Endometrium (tissue), 2 donors: ENCODE measurements around the gene C19orf12.
"Not testable (repeated sequence)": the region's sequence is repeated elsewhere in the genome, so short reads cannot be mapped to it uniquely, and the experiment has no call there.

ENCODE experiments used
- FAIRE-seq: peaks from 2 replicates; lab custom pipeline; 2012; peaks lifted over from hg19 to GRCh38; lab: Jason Lieb, UNC
- donor health status: control.
- donor health status: control.

Gene C19orf12

DNA sequence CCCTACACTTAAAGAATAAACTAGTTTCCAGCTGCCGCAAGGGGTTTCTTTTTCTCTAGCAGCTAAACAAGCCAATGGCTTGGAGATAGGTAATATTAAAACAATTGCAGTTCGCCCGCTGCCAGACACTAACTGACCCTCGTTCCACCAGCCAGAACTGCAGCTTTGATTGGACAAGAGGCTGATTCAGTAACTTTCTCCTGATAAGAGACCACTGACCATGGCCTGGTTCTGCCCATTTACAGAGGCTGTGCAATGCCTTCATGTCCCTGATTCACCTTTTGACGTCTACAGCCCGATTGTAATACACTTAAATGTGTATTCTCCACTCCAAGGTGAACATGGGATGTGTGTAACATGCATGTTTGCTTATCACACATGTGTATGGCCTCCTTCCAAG is 12.8 kb upstream of the C19orf12 start:
- no peak for FAIRE-seq

DNA sequence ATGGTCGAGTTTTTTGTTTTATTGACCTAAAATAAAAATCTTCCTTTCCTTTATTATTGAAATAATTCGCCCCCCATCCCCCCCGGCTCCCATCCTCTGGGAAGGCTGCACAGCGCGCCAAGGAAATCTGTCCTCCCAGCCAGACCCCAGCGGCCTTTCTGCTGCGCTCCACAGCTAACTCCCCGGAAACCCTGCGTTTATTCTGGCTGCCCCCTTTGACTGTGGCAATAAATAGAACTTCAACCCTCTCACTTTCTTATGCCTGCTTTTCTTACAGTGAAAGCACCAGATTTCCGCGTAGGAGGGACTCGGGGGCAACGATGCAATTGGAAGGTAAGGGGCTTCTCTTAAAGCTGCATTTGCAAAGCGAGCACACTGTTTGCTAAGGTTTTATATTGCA is 9.7 kb upstream of the C19orf12 start:
- no peak for FAIRE-seq

DNA sequence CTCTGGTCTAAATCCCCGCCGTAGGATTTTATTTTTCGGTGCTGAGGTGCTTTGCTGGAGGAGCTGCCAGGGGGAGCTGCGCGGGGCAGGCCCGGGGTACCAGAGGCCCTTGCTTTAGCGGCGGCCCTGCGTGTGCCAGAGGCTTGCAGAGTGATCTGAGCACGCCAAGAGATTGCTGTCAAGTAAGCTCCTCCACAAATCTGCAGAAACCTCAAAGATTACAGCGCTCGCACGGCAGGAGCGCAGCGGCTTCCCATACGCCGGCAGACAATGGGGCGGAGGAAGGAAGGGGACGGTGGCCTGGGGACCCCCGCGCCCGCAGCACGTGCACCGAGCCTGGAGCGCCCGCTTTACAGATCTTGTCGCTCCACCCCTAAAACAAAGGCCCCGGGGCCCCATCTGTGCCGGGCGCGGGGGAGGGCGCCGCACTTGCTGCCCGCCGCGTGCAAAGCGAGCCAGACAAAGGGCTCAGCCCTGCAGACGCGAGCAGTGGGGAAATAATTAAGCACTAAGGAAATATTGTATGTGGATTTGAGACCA is 9.1 kb upstream of the C19orf12 start:
- no peak for FAIRE-seq

DNA sequence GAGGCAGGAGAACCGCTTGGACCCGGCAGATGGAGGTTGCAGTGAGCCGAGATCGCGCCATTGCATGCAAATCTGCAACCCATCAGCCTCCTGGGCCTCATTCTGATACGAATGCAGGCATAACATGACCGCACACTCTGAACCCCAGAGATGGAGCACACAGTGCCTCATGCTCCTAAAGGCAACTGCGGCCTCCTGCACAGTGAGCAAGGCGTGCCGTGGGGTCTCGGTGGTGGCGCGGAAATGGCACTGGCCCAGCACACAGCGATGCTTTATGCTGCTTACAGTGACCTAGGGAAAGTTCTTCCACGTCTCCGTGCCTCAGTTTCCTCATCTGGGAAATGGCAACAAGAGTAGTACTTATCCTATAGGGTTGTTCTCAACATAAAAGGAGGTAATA is 2.0 kb upstream of the C19orf12 start:
- no peak for FAIRE-seq

DNA sequence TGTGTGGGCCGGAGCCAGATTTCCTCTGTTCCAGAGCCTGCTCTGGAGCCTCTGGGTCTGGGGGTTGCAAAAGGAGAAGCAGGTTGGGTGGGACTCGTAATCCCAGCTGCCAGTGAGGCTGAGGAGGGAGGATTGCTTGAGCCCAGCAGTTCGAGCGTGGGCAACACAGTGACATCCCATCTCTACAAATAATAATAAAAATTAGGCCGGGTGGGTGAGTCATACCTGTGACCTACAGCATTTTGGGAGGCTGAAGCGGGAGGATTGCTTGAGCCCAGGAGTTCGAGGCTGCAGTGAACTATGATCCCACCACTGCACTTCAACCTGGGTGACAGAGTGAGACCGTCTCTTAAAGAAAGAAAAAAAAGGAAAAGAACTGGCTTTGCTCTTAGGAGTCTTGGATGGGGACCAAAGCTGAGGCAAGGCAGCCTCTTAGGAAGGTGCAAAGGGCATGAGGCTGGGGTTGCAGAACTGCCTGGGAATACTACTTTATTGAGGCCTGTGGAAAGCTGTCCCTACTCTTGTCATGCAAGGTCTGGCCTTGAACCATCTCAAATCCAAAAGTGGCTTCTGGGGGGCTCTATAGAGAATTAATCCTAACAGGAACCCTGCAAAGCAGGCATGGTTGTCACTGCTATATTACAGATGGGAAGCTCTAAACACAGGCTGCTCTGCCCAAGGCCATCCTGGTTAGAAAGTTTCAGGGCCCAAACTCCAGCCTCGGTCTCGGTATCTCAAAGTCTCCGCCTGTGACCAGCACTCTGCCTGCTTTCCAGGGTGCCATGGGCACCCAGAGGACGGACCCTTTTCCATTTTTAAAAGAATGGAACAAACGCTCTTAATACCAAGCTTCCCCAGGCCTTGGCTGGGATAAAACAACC is 880 bp upstream of the C19orf12 start:
- FAIRE-seq = no peak

DNA sequence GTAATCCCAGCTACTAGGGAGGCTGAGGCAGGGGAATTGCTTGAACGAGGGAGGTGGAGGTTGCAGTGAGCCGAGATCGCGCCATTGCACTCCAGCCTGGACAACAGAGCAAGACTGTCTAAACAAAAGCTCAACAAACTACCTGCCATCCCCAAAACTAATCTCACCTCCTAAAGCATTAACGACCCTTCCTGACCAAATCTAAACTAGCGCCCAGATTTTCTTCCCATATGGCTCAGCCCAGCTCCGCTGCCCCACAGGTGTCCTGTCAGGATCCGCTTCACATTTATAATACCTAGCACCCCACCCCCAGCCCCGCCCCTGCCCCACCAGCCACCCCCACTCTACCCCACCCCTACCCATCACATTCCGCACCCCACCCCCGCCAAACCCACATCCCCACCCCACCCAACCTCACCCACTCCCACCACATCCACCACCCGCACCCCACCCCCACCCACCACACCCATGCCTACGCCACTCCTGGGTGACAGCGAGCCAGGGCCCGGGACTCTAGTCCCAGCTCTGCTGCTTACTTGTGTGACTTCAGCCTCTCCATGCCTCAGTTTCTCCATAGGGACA is 599 bp downstream of the C19orf12 start:
- FAIRE-seq = no peak

DNA sequence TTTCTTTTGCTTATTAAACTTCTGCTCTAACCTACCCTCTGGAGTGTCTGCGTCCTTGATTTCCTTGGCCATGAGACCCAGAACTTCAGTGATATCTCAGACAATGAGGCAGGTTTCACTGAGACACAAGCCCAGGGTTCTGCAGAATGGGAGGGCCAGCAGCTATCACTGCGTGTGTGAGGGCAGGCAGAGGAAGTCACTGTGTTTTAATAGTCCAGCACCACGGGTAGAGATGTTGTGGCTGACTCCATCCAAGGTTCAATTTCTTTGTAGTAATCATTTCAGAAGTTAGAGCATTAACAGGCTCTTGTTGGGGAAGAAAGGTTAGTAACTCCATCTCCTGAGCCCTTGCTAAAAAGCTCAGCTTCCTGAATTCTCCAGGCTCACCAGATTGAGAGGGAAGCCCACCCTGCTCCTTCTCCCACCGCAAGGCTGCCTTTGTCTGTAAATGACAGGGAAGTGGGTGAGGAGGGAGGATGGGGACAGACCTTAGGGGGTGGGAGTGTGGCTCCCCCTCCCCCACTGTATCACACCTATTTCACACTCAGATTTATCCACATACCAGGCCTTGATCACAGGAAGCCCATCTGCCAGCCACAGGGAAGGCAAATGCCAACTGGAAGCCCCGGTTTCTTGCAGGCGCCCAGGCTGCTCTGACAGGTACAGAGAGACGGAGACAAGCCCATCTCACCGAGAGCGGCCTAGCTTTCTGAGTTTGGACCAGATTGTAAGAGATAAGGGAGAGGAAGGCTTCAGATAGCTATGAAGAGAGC is 2.1 kb downstream of the C19orf12 start:
- no peak for FAIRE-seq

DNA sequence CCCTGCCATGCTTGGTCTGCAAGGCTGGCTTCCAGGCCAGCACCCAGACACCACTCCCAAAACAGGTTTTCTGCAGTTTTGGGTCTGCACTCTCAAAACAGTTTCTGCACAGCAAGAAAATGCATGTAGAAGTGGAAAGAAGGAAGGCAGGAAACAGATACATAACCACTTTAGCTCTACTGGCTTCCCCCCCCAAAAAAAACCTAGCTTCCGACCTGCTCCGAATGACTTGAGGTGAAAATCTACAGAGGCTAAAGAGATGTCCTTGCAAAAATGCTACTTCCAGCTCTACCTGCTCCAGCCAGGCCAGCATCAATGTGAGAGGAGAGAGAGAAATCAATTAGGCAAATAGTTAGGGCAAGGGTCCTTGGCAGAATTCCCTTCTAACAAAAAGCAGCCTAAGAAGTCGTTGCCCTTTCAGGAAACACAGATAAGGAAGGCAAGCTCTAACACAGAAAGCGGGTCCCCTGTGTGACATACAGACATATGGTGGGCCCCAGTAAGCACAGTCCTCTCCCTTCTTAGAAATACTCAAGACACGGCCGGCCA is 3.4 kb downstream of the C19orf12 start:
- no peak for FAIRE-seq

DNA sequence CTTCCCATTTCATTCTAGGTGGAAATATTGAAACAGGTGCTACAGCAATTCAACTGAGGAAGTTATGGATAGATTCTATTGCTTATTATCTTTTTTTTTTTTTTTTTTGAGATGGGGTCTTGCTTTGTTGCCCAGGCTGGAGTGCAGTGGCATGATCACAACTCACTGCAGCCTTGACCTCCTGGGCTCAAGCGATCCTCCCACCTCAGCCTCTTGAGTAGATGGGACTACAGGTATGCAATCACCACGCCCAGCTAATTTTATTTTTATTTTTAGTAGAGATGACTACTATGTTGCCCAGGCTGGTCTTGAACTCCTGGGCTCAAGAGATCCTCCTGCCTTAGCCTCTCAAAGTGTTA is 5.6 kb downstream of the C19orf12 start:
- not testable (repeated sequence) for FAIRE-seq

DNA sequence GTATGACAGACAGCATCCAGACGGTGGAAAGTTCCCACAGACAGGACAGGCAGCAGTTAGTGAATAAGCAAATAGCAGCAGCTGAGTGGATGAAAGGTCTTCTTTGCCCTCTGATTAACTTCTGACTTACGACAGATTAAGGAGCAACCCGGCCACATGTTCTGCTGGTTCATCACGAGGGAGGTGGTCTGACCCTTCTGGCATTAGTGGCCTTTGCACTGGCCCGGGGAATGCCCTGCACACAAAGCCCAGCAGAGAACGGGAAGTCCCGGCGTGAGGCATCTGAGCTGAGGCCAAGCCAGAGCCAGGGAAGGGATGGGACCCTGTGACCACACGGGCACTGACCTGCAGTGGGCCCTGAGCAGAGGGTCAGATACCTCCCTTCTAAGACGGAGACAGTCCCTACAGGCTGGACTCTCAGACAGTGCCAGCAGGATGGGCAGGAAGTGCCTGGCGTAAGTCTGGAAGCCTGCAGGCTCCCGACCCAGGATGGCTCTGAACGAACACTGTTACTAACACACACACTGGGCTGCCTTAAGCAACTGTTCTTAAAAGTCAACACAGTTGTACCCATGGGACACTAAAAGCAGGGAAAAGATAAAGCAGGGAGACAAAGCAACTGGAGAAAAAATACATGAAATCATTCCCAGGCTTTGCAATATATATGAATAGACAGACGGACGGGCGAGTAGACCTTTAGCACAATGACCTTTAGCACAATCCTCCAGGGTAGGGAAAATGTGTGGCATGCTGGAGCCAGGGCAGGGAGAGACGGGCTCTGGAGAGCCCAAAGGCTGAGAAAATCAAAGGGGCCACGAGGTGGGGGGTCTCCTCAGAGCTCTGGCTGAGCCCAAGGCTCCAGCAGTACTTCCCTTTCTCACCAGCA is 6.3 kb downstream of the C19orf12 start:
- no peak for FAIRE-seq

DNA sequence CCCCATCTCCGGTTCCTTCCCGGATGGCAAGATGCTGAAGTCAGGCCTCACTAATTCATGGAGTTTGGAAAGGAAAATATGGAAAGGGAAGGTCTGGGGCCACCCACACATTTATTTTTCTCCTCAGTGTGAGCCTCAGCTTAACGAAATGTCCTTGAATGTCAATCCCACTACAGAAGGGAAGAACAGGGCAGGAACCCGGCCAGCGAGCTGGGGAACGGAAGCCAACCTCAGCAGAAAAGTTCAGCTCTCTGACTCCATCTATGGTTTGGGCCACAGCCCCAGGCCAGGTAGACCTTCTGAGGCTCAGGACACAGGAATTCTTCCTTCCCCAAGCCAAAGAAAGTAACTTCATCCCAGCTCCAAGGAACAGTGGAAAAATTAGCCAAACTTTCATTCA is 8.4 kb downstream of the C19orf12 start:
- FAIRE-seq = no peak

DNA sequence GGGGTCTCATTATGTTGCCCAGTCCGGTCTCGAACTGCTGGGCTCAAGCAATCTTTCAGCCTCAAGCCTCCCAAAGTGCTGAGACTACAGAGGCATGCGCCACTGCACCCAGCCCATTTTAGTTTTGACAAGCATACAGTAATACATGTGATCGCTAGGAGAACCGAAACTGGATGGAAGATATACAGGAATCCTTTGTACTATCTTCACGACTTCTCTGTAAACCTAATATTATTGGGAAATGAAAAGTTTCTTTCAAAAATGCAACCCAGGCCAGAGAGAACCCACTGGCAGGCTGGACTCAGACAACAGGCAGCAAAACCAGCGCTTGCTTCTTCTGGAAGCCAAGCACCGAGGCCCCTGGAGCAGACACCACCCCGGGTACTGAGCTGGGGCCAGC is 9.4 kb downstream of the C19orf12 start:
- no peak for FAIRE-seq

DNA sequence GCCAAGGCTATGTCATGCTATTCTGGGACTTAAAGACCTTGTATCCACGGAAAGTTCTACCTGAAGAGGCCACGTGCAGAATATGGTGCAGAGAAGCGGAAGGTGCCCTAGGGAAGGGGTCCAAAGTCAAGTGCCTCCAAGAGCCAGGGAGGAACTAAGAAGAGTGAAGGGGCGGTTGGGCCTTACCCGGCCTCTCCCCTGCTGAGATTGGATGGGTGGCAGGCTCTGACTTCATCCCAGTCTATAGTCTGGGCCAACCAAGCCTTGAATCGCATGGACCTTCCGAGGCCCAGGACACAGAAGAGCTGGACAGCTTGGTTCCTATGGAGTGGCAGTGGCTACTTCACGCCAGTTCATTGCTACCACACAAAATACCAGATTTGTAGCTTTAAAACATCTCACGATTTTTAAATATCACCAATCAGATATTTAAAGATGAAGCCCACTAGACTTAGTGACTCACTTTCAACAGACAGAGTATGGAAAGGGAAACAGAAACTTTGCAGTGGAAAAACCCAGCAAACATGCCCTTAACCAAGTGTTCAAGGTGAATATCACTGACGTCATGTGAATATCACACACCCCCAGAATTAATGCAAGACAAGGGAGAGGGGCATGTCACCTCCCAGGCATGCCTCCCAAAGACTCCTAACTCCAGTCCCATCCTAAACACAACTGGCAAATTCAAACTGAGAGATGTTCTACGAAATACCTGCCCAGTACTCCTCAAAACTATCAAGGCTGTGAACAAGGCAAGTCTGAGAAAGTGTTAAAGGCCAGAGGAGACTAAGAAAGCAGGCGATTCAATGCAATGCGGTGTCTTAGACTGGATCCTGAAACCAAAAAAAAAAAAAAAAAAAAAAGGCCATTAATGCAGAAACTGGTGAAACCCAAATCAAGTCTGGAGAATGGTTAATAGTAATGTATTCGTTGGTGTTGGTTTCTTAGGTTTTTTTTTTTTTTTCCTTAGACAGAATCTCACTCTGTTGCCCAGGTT is 10.2 kb downstream of the C19orf12 start:
- no peak for FAIRE-seq

DNA sequence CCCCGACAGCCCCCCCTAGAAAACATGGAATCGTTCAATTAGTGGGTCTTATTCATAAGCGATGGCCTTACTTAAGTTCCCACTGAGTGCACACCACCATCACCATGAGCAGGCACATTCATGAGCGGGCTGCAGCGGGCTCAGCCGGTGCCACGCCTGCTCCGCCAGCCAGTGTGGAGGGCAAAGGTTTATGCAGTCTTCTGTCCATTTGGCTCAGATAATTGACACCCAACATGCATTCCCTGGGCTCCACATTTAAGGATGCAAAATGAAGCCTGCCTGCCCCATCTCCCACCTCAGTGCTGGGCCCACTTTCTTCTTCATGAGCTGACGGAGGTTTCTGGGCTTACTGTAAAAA is 12.1 kb downstream of the C19orf12 start:
- no peak for FAIRE-seq

DNA sequence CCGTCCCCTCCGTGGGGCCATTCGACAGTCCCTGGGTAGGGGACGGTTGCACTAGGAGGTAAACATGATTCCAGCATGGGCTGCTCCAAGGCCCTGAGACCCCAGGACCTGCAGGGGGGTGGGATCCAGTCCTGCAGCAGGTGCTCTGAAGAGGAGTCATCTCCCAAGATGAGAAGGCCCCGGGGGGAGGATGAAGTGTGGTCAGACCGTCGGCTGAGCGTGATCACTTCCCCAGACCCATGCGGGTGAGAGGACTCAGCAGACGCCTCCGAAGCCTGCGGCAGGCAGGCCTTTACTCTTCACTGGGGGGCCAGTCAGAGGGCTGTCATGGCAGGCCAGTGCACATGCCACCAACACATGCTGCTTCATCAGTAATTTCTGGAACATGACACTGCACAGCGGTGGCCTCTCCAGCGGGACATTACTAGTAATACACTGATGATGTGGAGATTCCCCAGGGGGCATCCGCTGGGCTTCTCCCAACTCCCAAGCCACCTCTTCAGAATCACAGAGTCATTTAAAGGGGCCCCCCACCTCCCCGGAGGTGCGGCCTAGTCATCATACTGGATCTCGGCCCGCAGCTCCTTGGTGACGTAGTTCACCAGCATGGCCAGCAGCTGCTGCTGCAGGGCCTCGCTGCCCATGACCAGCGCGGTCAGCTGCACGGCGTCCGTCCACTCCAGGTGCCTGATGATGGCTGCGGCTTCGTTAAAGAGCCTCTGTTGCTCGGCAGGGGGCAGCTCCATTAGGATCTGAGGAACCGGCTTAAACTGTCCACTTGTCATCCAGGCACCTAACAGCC is 12.7 kb downstream of the C19orf12 start:
- no peak for FAIRE-seq

DNA sequence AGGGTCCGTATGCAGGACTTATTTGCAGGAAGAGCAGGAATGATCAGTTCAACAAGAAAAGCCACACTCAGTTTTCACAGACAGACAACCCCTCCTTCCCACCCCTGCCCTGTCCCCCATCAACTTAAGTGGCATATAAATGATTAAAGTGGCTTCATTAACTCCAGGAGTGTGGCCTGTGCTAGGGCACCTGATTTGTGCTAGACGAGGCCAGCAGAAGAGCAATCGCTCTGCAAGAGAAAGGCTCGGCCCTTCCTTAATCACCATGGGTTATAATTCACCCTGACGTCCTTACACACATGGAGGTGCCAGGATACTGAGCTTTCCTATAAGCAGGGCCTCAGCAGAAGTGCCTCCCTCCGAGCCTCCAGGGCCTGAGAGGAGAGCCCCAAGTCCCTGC is 14.6 kb downstream of the C19orf12 start:
- no peak for FAIRE-seq

DNA sequence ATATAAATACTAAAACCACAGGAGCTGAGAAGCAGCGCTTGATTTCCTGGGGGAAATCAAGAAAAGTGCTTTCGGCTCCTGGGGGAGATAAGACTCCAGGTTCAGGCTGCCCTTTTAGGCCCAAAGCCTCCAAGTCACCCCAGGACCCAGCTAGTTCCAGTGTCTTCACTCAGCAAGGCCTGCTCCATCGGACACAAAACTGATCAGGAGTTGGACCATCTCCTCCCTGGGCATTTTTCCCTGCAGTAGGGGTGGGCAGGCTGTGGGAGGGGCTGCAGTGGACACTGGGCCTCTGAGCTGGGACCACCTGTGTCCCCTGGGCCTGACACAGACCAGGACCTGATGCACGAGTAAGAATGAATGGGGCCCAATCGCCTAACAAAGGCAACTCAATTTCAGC is 15.2 kb downstream of the C19orf12 start:
- FAIRE-seq = no peak

DNA sequence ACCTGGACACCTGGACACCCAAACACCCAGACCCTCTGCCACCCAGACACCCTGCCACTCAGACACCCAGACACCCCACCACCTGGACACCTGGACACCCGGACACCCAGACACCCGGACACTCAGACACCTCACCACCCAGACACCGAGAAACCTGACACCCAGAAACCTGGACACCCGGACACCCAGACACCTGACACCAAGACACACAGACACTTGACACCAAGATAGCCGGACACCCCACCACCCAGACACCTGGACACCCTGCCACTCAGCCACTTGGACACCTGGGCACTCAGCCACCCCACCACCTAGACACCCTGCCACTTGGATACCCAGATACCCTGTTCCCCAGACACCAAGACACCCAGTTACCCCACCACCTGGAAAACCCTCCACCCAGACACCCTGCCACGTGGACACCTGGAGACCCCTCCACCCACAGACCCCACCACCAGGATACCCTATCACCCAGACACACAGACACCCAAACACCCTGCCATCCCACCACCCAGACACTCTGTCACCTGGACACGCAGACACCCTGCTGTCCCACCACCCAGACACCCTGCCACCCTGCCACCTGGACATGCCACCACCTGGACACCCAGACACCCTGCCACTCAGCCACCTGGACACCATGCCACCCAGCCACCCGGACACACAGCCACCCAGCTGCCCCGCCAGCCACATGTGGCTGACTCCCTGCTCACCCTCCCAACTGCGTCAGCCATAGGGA is 17.4 kb downstream of the C19orf12 start:
- no peak for FAIRE-seq

DNA sequence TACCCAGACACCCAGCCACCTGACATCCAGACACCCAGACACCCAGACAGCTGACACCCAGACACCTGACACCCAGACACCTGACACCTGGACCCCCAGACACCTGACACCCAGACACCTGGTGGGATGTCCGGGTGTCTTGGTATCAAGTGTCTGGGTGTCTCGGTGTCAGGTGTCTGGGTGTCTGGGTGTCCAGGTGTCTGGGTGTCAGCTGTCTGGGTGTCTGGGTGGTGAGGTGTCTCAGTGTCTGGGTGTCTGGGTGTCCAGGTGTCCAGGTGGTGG is 18.6 kb downstream of the C19orf12 start:
- no peak for FAIRE-seq
